ENCODE data around the gene ELF4. TPM values are rescaled to one million over a fixed set of nuclear protein-coding genes. Genes with fewer than 3 reads are reported as not detected.
"Not testable (repeated sequence)": the region's sequence is repeated elsewhere in the genome, so short reads cannot be mapped to it uniquely, and the experiment has no call there.

Gene ELF4
- total RNA-seq, 1 donor: 25.0 TPM

DNA sequence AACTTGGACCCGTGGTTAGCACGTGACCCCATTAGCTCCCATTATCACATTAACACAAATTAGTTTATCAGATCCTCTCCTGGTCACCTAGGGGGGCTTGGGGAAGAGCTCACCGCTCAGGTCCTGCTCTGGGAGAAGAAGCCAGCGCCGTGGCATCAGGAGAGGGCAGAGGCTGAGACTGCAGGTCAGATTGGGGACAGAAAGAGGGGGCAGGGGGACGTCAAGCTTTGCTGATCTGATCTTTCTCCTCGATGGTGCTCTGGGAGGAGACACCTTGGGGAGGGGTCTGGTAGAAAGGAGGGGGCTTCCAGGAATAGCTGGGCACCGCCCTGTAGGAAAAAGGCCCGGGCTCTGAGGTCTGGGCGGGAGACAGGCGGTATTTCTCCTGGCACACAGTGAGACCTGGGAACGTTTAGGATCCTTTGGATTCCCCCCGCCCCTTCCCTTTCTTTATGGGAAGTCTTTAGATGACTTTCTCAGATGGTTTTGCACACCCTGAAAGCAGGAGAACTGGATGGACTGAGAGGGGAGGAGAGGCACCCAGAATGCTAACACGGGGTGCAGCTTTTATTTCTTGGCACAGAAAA is 9.1 kb upstream of the ELF4 start:
- TF ChIP-seq, protein P1, sequence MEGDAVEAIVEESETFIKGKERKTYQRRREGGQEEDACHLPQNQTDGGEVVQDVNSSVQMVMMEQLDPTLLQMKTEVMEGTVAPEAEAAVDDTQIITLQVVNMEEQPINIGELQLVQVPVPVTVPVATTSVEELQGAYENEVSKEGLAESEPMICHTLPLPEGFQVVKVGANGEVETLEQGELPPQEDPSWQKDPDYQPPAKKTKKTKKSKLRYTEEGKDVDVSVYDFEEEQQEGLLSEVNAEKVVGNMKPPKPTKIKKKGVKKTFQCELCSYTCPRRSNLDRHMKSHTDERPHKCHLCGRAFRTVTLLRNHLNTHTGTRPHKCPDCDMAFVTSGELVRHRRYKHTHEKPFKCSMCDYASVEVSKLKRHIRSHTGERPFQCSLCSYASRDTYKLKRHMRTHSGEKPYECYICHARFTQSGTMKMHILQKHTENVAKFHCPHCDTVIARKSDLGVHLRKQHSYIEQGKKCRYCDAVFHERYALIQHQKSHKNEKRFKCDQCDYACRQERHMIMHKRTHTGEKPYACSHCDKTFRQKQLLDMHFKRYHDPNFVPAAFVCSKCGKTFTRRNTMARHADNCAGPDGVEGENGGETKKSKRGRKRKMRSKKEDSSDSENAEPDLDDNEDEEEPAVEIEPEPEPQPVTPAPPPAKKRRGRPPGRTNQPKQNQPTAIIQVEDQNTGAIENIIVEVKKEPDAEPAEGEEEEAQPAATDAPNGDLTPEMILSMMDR (IDR thresholded peaks at IDR 0.05; ENCODE audit: extremely low read depth, low read depth, low read length): no peak
- peak overlapping the region; percentile 56 for H3K4me2 ChIP-seq (ENCODE audit: insufficient read depth, low read length)
- H3K4me3 ChIP-seq (ENCODE audit: insufficient read depth, low read length): peak overlapping the region; percentile 22
- no peak overlapping the region for H2AFZ ChIP-seq (ENCODE audit: low read length)
- H3K36me3 ChIP-seq (ENCODE audit: insufficient read depth, low read length): no peaks in the 10 kb centered on the region
- H3K4me1 ChIP-seq (ENCODE audit: insufficient read depth, low read length): peaks cover 13% of the 10 kb centered on the region
- no peak for DNase-seq (ENCODE audit: insufficient read length, low spot score, missing footprints)
- no peaks in the 10 kb centered on the region for H3K79me2 ChIP-seq (ENCODE audit: insufficient read depth, low read length)
- H3K9me3 ChIP-seq (ENCODE audit: low read depth, low read length): no peaks in the 10 kb centered on the region
- H4K20me1 ChIP-seq (ENCODE audit: insufficient read depth, low read length): peaks cover 9% of the 10 kb centered on the region
- H3K27ac ChIP-seq (ENCODE audit: low read depth, low read length): peak overlapping the region; percentile 58
- H3K27me3 ChIP-seq (ENCODE audit: insufficient read depth, low read length): no peaks in the 10 kb centered on the region

DNA sequence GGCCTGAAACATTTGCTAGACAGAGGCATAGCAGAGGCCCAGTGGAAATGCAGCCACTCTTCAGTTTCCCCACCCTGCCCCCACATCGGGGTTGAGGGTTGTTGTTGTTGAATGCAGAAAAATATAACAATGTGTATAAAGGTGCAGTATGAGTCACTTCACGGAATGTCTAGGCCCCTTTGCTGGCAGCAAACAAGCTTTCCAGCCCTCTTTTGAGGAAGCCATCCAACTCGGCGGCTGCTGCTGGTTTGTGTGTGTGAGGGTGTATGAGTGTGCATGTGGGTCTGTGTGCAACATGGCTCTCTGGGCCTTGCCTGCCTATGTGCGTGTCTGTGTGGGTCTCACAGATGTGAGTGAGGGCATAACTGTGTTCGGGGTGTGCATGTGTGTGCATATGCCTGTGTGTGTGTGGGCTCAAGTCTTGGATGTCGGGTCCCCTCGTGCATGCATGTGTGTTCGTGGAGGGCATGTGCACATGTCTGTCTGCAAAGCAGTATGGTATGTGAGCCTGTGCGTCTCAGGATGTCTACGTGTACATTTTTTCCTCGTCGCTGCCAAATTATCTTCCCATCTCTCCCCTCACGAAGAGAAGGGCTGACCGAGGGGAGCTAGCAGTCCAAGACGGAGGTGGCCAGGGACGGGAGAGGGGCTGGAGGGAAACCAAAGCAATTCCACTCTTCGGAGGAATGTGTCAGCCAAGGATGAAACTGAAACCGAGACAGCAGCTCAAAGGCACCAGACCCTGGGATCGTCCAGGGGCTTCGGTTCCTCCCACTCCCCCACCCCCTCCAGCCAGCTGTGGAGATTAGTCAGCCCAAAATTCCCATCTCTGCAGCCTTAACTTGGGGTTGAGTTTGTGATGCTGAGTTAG is 8.4 kb upstream of the ELF4 start:
- H2AFZ ChIP-seq (ENCODE audit: low read length): no peak overlapping the region

DNA sequence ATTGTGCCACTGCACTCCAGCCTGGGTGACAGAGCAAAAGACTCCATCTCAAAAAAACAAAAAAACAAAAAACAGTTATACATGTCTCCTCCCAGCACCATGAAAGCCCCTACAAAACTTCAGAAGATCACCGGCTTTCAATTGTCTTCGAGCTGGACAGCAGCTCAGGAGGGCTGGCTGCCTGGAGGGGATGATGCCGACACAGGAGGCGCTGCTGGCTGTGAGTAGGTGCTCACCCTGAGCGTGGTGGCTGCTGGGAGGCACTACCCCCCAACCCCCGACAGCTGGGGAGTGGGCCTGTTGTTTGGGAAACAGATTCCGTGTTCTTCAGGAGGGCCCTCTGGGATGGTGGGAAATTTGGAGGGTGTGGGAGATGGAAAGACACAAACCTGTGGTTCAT is 6.9 kb upstream of the ELF4 start:
- TF ChIP-seq, protein P1 (IDR thresholded peaks at IDR 0.05; ENCODE audit: extremely low read depth, low read depth, low read length): no peak
- Histone ChIP-seq H3K27ac (ENCODE audit: low read depth, low read length) (no peak overlapping the region), H3K36me3 (ENCODE audit: insufficient read depth, low read length) (no peaks in the 10 kb centered on the region), H3K4me2 (ENCODE audit: insufficient read depth, low read length) (no peak overlapping the region), H3K4me3 (ENCODE audit: insufficient read depth, low read length) (no peak overlapping the region), H4K20me1 (ENCODE audit: insufficient read depth, low read length) (peaks cover 9% of the 10 kb centered on the region), H2AFZ (ENCODE audit: low read length) (no peak overlapping the region), H3K79me2 (ENCODE audit: insufficient read depth, low read length) (no peaks in the 10 kb centered on the region), H3K4me1 (ENCODE audit: insufficient read depth, low read length) (peaks cover 20% of the 10 kb centered on the region), H3K9me3 (ENCODE audit: low read depth, low read length) (no peaks in the 10 kb centered on the region), H3K27me3 (ENCODE audit: insufficient read depth, low read length) (no peaks in the 10 kb centered on the region)
- no peak for DNase-seq (ENCODE audit: insufficient read length, low spot score, missing footprints)

More for the DNA sequence above, 8.4 kb upstream of the ELF4 start:
- DNase-seq (ENCODE audit: insufficient read length, low spot score, missing footprints): peak; percentile 92
- Histone ChIP-seq H3K4me3 (ENCODE audit: insufficient read depth, low read length) (peak overlapping the region; percentile 22), H3K4me1 (ENCODE audit: insufficient read depth, low read length) (peaks cover 19% of the 10 kb centered on the region), H4K20me1 (ENCODE audit: insufficient read depth, low read length) (peaks cover 9% of the 10 kb centered on the region), H3K27me3 (ENCODE audit: insufficient read depth, low read length) (no peaks in the 10 kb centered on the region), H3K9me3 (ENCODE audit: low read depth, low read length) (no peaks in the 10 kb centered on the region), H3K27ac (ENCODE audit: low read depth, low read length) (peak overlapping the region; percentile 58), H3K79me2 (ENCODE audit: insufficient read depth, low read length) (no peaks in the 10 kb centered on the region), H3K4me2 (ENCODE audit: insufficient read depth, low read length) (peak overlapping the region; percentile 56), H3K36me3 (ENCODE audit: insufficient read depth, low read length) (no peaks in the 10 kb centered on the region)
- TF ChIP-seq, protein P1 (IDR thresholded peaks at IDR 0.05; ENCODE audit: extremely low read depth, low read depth, low read length): no peak

DNA sequence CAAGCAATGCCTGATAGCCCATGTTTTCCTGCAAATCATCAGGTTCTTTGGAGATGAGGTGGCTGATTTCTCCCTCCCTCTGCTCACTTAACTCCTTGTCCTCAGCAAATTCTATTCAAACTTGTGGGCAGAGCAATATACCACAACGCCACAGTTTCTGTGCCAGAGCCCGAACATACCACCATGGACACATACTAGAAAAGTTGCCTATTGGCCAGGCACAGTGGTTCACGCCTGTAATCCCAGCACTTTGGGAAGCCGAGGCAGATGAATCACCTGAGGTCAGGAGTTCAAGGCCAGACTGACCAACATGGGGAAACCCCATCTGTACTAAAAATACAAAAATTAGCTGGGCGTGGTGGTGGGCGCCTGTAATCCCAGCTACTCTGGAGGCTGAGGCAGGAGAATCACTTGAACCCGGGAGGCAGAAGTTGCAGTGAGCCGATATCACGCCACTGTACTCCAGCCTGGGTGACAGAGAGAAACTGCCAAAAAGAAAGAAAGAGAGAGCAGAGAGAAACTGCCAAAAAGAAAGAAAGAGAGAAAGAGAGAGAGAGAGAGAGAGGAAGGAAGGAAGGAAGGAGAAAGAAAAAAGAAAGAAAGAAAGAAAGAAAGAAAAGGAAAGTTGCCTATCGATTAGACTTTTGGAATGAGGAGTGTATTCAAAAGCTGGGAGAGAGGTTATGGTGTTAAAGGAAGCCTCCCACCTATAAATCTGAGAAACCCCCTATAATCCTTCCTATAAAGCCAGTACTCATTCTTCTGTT is 5.0 kb upstream of the ELF4 start:
- H3K27ac ChIP-seq (ENCODE audit: low read depth, low read length); H2AFZ ChIP-seq (ENCODE audit: low read length); DNase-seq (ENCODE audit: insufficient read length, low spot score, missing footprints); H3K79me2 ChIP-seq (ENCODE audit: insufficient read depth, low read length); H3K36me3 ChIP-seq (ENCODE audit: insufficient read depth, low read length); H3K9me3 ChIP-seq (ENCODE audit: low read depth, low read length); H4K20me1 ChIP-seq (ENCODE audit: insufficient read depth, low read length); H3K27me3 ChIP-seq (ENCODE audit: insufficient read depth, low read length); H3K4me3 ChIP-seq (ENCODE audit: insufficient read depth, low read length); H3K4me2 ChIP-seq (ENCODE audit: insufficient read depth, low read length): not testable (repeated sequence)
- peaks cover 23% of the 10 kb centered on the region for H3K4me1 ChIP-seq (ENCODE audit: insufficient read depth, low read length)
